ENCODE measurements around the gene FBXO22. TPM values are rescaled to one million over a fixed set of nuclear protein-coding genes. Genes with fewer than 3 reads are reported as not detected.
A peak's percentile ranks its signal among the peaks of the same experiment; 100 is the strongest.
"Not testable (repeated sequence)": the region's sequence is repeated elsewhere in the genome, so short reads cannot be mapped to it uniquely, and the experiment has no call there.

FBXO22 gene
- total and polyA plus RNA-seq, 2 donors (not counting 1 experiment from before 2014, with no cell fraction given), result 27.0 to 75.6 TPM

DNA sequence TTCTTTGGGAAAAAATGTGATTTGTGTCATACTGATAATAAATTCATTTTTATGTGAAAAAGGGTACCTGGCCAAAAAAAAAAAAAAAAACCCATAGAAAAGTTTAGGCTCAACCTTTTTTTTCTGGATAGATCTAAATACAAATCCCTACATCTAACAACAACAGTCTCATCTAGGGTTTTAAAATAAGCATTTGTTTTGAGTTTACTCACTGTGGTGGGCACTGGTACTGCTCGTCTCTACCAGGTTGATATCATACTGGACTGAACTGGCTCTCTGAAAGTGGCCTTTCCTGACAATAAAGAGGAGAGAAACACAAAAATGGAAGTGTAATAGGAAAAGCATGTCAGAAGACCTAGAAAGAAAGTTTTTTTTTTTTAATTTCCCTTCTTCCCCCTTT, 52.0 kb downstream of the FBXO22 start:
- no peaks in the 10 kb centered on the region for H3K36me3 ChIP-seq (ENCODE audit: control insufficient read depth, insufficient read depth, low read length)
- no peaks in the 10 kb centered on the region for H3K9me3 ChIP-seq (ENCODE audit: control insufficient read depth, insufficient read depth, low read depth, low read length)
- H3K27me3 ChIP-seq (ENCODE audit: control insufficient read depth, insufficient read depth, low read length), result no peaks in the 10 kb centered on the region
- no peak for TF ChIP-seq EZH2 (IDR thresholded peaks at IDR 0.05; ENCODE audit: low read length, missing control alignments)
- no peak for TF ChIP-seq CTCF (conservative IDR thresholded peaks at IDR 0.05 in 1 of 2, IDR thresholded peaks at IDR 0.05 in 1 of 2; ENCODE audit: low read depth in 1 of 2, low read length in 2 of 2)
- no peak overlapping the region for H2AFZ ChIP-seq (ENCODE audit: low read length)
- no peak overlapping the region for H3K4me3 ChIP-seq (replicated peaks in 1 of 4; ENCODE audit: control extremely low read depth in 1 of 4, insufficient read depth in 1 of 4, low read depth in 3 of 4, low read length in 4 of 4)
- H4K20me1 ChIP-seq (ENCODE audit: control insufficient read depth, extremely low read depth, insufficient read depth, low read length), result no peaks in the 10 kb centered on the region
- H3K4me1 ChIP-seq (ENCODE audit: control insufficient read depth, extremely low read depth, insufficient read depth, low read length), result no peaks in the 10 kb centered on the region
- no peak overlapping the region for H3K9ac ChIP-seq (ENCODE audit: insufficient read depth, low read length)
- no peaks in the 10 kb centered on the region for H3K79me2 ChIP-seq (ENCODE audit: control insufficient read depth, insufficient read depth, low read length)
- no peak for DNase-seq (ENCODE audit: low read depth in 2 of 2)
- no peak overlapping the region for H3K27ac ChIP-seq (ENCODE audit: insufficient read depth, low read length)
- H3K4me2 ChIP-seq (ENCODE audit: extremely low read depth, insufficient read depth, low read length), result no peak overlapping the region

DNA sequence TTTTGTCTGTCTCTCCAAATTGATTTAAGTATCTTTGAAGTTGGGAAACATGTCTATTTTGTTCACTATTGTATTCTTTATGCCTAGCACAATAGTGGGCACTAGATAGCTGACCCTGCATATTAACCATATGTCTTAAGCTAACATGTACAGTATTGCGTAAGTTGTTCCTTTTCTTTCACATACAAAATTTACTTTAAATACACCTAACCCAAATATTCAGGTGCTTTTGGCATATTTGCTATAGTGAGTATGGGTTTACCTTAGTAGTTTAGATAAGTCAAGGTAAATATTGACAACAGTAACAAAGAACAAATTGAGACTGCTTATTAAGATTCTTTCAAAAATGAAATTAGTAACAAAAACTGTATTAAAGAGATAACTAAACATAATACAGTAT, 57.7 kb downstream of the FBXO22 start:
- Histone ChIP-seq H3K4me1 (ENCODE audit: control insufficient read depth, extremely low read depth, insufficient read depth, low read length) (peaks cover 2% of the 10 kb centered on the region), H3K27ac (ENCODE audit: insufficient read depth, low read length) (no peak overlapping the region), H3K9ac (ENCODE audit: insufficient read depth, low read length) (no peak overlapping the region), H3K27me3 (ENCODE audit: control insufficient read depth, insufficient read depth, low read length) (no peaks in the 10 kb centered on the region), H3K9me3 (ENCODE audit: control insufficient read depth, insufficient read depth, low read depth, low read length) (no peaks in the 10 kb centered on the region), H3K4me2 (ENCODE audit: extremely low read depth, insufficient read depth, low read length) (no peak overlapping the region), H2AFZ (ENCODE audit: low read length) (no peak overlapping the region), H3K36me3 (ENCODE audit: control insufficient read depth, insufficient read depth, low read length) (no peaks in the 10 kb centered on the region), H4K20me1 (ENCODE audit: control insufficient read depth, extremely low read depth, insufficient read depth, low read length) (no peaks in the 10 kb centered on the region), H3K4me3 (replicated peaks in 1 of 4; ENCODE audit: control extremely low read depth in 1 of 4, insufficient read depth in 1 of 4, low read depth in 3 of 4, low read length in 4 of 4) (no peak overlapping the region), H3K79me2 (ENCODE audit: control insufficient read depth, insufficient read depth, low read length) (no peaks in the 10 kb centered on the region)
- no peak for TF ChIP-seq EZH2 (IDR thresholded peaks at IDR 0.05; ENCODE audit: low read length, missing control alignments)
- TF ChIP-seq CTCF (conservative IDR thresholded peaks at IDR 0.05 in 1 of 2, IDR thresholded peaks at IDR 0.05 in 1 of 2; ENCODE audit: low read depth in 1 of 2, low read length in 2 of 2), result no peak
- DNase-seq (ENCODE audit: low read depth in 2 of 2), result no peak

DNA sequence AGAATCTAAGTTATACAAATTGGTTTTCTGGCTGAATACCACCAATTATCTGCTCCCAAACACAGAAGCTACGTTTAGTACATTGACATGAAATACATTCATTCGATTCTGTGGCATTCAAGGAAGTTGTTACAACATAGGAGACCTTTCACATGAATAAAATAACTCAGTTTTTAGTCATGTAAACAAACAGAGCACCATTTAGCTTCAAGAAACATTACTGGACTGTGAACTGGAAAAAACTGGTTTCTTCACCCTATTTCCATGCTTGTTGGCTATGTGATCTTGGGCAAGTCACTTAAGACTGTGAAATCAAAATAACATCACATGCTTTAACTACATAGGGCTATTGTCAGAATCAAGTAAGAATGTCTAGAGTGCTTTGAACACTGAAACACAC, 62.4 kb downstream of the FBXO22 start:
- H3K9ac ChIP-seq (ENCODE audit: insufficient read depth, low read length), result no peak overlapping the region
- no peak overlapping the region for H2AFZ ChIP-seq (ENCODE audit: low read length)
- H3K4me1 ChIP-seq (ENCODE audit: control insufficient read depth, extremely low read depth, insufficient read depth, low read length), result peaks cover 4% of the 10 kb centered on the region
- no peaks in the 10 kb centered on the region for H3K27me3 ChIP-seq (ENCODE audit: control insufficient read depth, insufficient read depth, low read length)
- no peak overlapping the region for H3K4me3 ChIP-seq (replicated peaks in 1 of 4; ENCODE audit: control extremely low read depth in 1 of 4, insufficient read depth in 1 of 4, low read depth in 3 of 4, low read length in 4 of 4)
- H3K4me2 ChIP-seq (ENCODE audit: extremely low read depth, insufficient read depth, low read length), result no peak overlapping the region
- DNase-seq (ENCODE audit: low read depth in 2 of 2), result peak; percentile 11 to 84
- no peak overlapping the region for H3K27ac ChIP-seq (ENCODE audit: insufficient read depth, low read length)
- TF ChIP-seq CTCF (conservative IDR thresholded peaks at IDR 0.05 in 1 of 2, IDR thresholded peaks at IDR 0.05 in 1 of 2; ENCODE audit: low read depth in 1 of 2, low read length in 2 of 2), result no peak
- no peak for TF ChIP-seq EZH2 (IDR thresholded peaks at IDR 0.05; ENCODE audit: low read length, missing control alignments)
- H4K20me1 ChIP-seq (ENCODE audit: control insufficient read depth, extremely low read depth, insufficient read depth, low read length), result no peaks in the 10 kb centered on the region
- no peaks in the 10 kb centered on the region for H3K9me3 ChIP-seq (ENCODE audit: control insufficient read depth, insufficient read depth, low read depth, low read length)
- H3K79me2 ChIP-seq (ENCODE audit: control insufficient read depth, insufficient read depth, low read length), result no peaks in the 10 kb centered on the region
- H3K36me3 ChIP-seq (ENCODE audit: control insufficient read depth, insufficient read depth, low read length), result no peaks in the 10 kb centered on the region

DNA sequence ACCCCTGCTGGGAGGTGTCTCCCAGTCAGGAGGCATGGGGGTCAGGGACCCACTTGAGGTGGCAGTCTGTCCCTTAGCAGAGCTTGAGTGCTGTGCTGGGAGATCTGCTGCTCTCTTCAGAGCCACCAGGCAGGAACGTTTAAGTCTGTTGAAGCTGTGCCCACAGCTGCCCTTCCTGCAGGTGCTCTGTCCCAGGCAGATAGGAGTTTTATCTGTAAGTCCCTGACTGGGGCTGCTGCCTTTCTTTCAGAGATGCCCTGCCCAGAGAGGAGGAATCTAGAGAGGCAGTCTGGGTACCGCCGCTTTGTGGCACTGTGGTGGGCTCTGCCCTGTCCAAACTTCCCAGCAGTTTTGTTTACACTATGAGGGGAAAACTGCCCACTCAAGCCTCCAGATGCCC, 73.1 kb downstream of the FBXO22 start:
- not testable (repeated sequence) for H2AFZ ChIP-seq (ENCODE audit: low read length); H4K20me1 ChIP-seq (ENCODE audit: control insufficient read depth, extremely low read depth, insufficient read depth, low read length); DNase-seq (ENCODE audit: low read depth in 2 of 2); H3K9me3 ChIP-seq (ENCODE audit: control insufficient read depth, insufficient read depth, low read depth, low read length); H3K79me2 ChIP-seq (ENCODE audit: control insufficient read depth, insufficient read depth, low read length); H3K9ac ChIP-seq (ENCODE audit: insufficient read depth, low read length); H3K27me3 ChIP-seq (ENCODE audit: control insufficient read depth, insufficient read depth, low read length); H3K4me1 ChIP-seq (ENCODE audit: control insufficient read depth, extremely low read depth, insufficient read depth, low read length); H3K4me3 ChIP-seq (replicated peaks in 1 of 4; ENCODE audit: control extremely low read depth in 1 of 4, insufficient read depth in 1 of 4, low read depth in 3 of 4, low read length in 4 of 4); H3K27ac ChIP-seq (ENCODE audit: insufficient read depth, low read length); H3K36me3 ChIP-seq (ENCODE audit: control insufficient read depth, insufficient read depth, low read length); H3K4me2 ChIP-seq (ENCODE audit: extremely low read depth, insufficient read depth, low read length)
